Thoracic aorta (tissue), 2 donors: ENCODE measurements around the gene VSTM4. TPM values are rescaled to one million over a fixed set of nuclear protein-coding genes. Genes with fewer than 3 reads are reported as not detected.

Source experiments
- ATAC-seq: fragments of 150-250 bp; one replicate; pipeline ENCODE4 v1.8.0; 2017; ENCODE audit warnings: low read depth; ENCODE audit not compliant: insufficient number of reproducible peaks, low FRiP score
- DNase-seq: peaks from one replicate; pipeline ENCODE4 v3.0.0-alpha.2; 2020; ENCODE audit warnings: low spot score
- H3K27ac ChIP-seq, 2 donors: fragments of 200-600 bp; sonication (generic); 1 replicate in 1 of 2; 2 replicates in 1 of 2; pipeline ENCODE4 v1.5.1; 2016; ENCODE audit warnings: mild to moderate bottlenecking in 2 of 2, moderate library complexity in 2 of 2
- H3K27me3 ChIP-seq: fragments of 200-600 bp; sonication (generic); replicated peaks from 2 replicates; pipeline ENCODE4 v1.6.0; 2016; ENCODE audit warnings: mild to moderate bottlenecking; ENCODE audit not compliant: insufficient read depth
- H3K36me3 ChIP-seq: fragments of 200-600 bp; sonication (generic); one replicate; pipeline ENCODE4 v1.5.1; 2016
- H3K4me1 ChIP-seq, 2 donors: fragments of 200-600 bp; sonication (generic); 1 replicate in 1 of 2; 2 replicates in 1 of 2; pipeline versions ENCODE4 v1.5.1 to v1.6.0; 2016; ENCODE audit warnings: low read depth in 2 of 2, mild to moderate bottlenecking in 1 of 2; ENCODE audit not compliant: control insufficient read depth in 1 of 2
- H3K4me3 ChIP-seq: fragments of 200-600 bp; sonication (generic); 2 replicates; pipeline ENCODE4 v1.5.1; 2016; ENCODE audit warnings: mild to moderate bottlenecking
- H3K9me3 ChIP-seq: fragments of 200-600 bp; sonication (generic); 2 replicates; pipeline ENCODE4 v1.5.1; 2016
- CTCF ChIP-seq: fragments of 200-600 bp; sonication (generic); IDR thresholded peaks from one replicate; pipeline ENCODE4 v1.5.1; 2019; ENCODE audit warnings: antibody characterized with exemption
- total RNA-seq, 2 donors: library from RNA; depleted of rRNA; stranded (reverse); fragments of >200 nt; gene quantifications; one replicate each; pipeline versions ENCODE4 v1.1.0 to v1.2.3, GENCODE V29; 2016

VSTM4 gene
- total RNA-seq, 2 donors from 2014 or later = 24.4 to 46.4 TPM

- no peaks in the 10 kb centered on the region for H3K9me3 ChIP-seq
- H3K36me3 ChIP-seq = no peaks in the 10 kb centered on the region
- DNase-seq = no peak
- no peak for ATAC-seq
- H3K4me1 ChIP-seq = peaks cover 14 to 35% of the 10 kb centered on the region in 2 donors
- H3K4me3 ChIP-seq = no peak overlapping the region
- H3K27me3 ChIP-seq = no peaks in the 10 kb centered on the region
- peak overlapping the region in 1 of 2 donors; percentile 20 for H3K27ac ChIP-seq
- no peak for TF ChIP-seq CTCF
Measured at GRCh38 chr10:49116509-49117375, 1.4 kb upstream of the VSTM4 start.

DNA sequence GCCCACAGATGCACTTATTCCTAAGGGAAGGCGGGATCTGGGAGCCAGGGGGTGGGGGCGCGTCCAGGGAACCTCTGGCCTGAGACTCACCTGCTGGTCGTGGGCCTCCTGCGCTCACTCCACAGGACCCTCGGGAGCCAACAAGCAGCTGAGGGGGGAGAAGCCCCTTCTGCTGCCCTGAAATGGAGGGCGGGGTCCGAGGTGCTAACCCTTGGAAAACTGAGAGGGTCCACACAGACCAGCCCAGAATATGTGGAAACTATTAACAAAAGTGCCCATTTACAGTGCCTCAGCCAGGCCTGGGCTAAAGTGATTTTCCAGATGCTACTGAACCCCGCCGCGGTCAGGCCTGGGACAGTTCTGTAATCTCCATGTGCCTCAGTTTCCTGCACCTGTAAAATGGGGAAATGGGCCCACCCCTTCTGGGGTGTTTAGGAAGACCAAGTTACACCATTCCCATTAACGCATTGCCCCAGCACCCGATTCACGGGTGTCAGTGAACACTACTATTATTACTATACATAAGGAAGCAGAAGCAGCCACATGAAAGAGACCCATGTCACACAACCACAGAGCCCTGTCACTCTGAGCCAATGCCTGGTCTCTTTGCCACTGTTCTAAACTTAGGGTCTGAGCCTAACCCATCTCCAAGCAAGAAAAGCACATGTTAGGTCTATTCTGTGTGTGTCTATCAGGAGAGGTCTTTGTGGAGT, 630 bp upstream of the VSTM4 start:
- DNase-seq (no peak), ATAC-seq (no peak)
- no peaks in the 10 kb centered on the region for H3K9me3 ChIP-seq
- peak overlapping the region; percentile 36 to 48 for H3K27ac ChIP-seq
- TF ChIP-seq CTCF = no peak
- no peaks in the 10 kb centered on the region for H3K36me3 ChIP-seq
- H3K4me3 ChIP-seq = peak overlapping the region; percentile 61
- no peaks in the 10 kb centered on the region for H3K27me3 ChIP-seq
- peaks cover 21 to 43% of the 10 kb centered on the region in 2 donors for H3K4me1 ChIP-seq

- Histone ChIP-seq H3K27me3 (no peaks in the 10 kb centered on the region), H3K9me3 (no peaks in the 10 kb centered on the region), H3K36me3 (no peaks in the 10 kb centered on the region), H3K4me3 (peak overlapping the region; percentile 83), H3K4me1 (peaks cover 30 to 56% of the 10 kb centered on the region in 2 donors), H3K27ac (peak overlapping the region; percentile 79)
- TF ChIP-seq CTCF = no peak
- ATAC-seq (no peak), DNase-seq (no peak)
Measured at GRCh38 chr10:49114718-49115014, 656 bp downstream of the VSTM4 start.

DNA sequence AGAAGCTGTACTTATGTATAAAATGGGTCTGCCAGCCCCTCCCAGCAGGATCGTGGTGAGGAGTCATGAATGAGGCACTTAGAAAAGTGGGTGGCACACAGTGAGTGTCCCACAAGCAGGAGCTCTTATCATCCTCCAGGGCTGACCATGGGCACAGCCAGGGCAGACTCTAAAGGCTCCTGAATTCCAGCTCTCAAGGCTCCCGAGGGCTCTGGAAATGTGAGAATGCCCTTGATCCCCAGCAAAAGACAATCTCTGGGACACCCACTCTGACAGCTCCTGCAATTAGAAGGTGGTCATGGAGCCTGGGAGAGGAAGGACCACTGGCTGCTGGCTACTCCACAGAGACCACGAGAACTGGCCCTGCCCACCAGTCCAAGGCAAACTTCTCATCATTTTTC, 1.6 kb downstream of the VSTM4 start:
- no peak for TF ChIP-seq CTCF
- peak overlapping the region; percentile 79 for H3K27ac ChIP-seq
- no peaks in the 10 kb centered on the region for H3K9me3 ChIP-seq
- ATAC-seq = no peak
- no peak for DNase-seq
- no peaks in the 10 kb centered on the region for H3K36me3 ChIP-seq
- H3K27me3 ChIP-seq = no peaks in the 10 kb centered on the region
- H3K4me3 ChIP-seq = peak overlapping the region; percentile 83
- H3K4me1 ChIP-seq = peaks cover 33 to 65% of the 10 kb centered on the region in 2 donors

DNA sequence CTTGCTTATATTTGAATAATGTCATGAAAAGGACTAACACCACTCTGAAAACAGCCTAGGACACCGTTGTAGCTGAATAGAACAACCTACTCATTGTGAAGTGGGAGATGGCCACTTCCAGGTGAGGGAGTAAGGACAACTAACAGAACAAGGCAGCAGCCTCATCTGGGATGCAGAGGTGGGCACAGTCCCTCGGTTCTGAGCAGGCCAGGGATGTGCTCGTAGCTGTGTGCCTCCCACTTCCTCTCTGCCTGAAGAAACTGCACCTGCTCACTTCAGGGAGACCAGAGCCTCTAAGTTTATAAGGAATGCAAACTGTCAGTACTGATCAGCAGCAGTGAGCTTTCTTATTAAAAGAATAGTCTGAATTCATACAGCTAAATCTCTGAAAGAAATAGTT, 2.5 kb downstream of the VSTM4 start:
- Histone ChIP-seq H3K9me3 (no peaks in the 10 kb centered on the region), H3K27me3 (no peaks in the 10 kb centered on the region), H3K36me3 (no peaks in the 10 kb centered on the region), H3K4me1 (peaks cover 33 to 74% of the 10 kb centered on the region in 2 donors), H3K27ac (peak overlapping the region; percentile 3 to 79), H3K4me3 (peak overlapping the region; percentile 83)
- no peak for DNase-seq
- TF ChIP-seq CTCF = no peak
- ATAC-seq = no peak
